Adrenal gland (tissue), 12 donors: ENCODE measurements around the gene MICB. TPM values are rescaled to one million over a fixed set of nuclear protein-coding genes. Genes with fewer than 3 reads are reported as not detected.
"Not testable (repeated sequence)": the region's sequence is repeated elsewhere in the genome, so short reads cannot be mapped to it uniquely, and the experiment has no call there.

ENCODE experiments used
- DNase-seq, 7 donors: peaks; one replicate each; pipeline ENCODE4 v3.0.0-alpha.2; 2019 to 2020
- H3K27ac ChIP-seq, 5 donors: fragments of 200-600 bp; sonication (generic) in 4 of 5; 1 replicate in 3 of 5; 2 replicates in 2 of 5; pipeline versions ENCODE4 v1.5.1 to v1.8.0; 2016 to 2020; ENCODE audit warnings: mild to moderate bottlenecking in 1 of 5
- H3K27me3 ChIP-seq: fragments of 200-600 bp; 2 replicates; pipeline ENCODE4 v1.8.0; 2021
- H3K36me3 ChIP-seq, 2 donors: fragments of 200-600 bp; replicated peaks in 1 of 2; 1 replicate in 1 of 2; 2 replicates in 1 of 2; pipeline versions ENCODE4 v1.5.1 to v1.8.0; 2018 to 2022
- H3K4me1 ChIP-seq, 2 donors: fragments of 200-600 bp; replicated peaks in 1 of 2; 1 replicate in 1 of 2; 2 replicates in 1 of 2; pipeline versions ENCODE4 v1.5.1 to v1.8.0; 2018 to 2021
- H3K4me3 ChIP-seq, 4 donors: fragments of 200-600 bp; sonication (generic) in 3 of 4; one replicate each; pipeline ENCODE4 v1.5.1; 2016 to 2018
- H3K9me3 ChIP-seq, 3 donors: fragments of 200-600 bp; sonication (generic) in 1 of 3; replicated peaks in 1 of 3; 1 replicate in 2 of 3; 2 replicates in 1 of 3; pipeline versions ENCODE4 v1.5.1 to v1.8.0; 2016 to 2021
- POLR2A ChIP-seq, 2 donors: fragments of 450-650 bp; IDR thresholded peaks; one replicate each; pipeline ENCODE4 v1.6.1; 2017; ENCODE audit warnings: antibody characterized with exemption in 2 of 2, mild to moderate bottlenecking in 2 of 2, moderate library complexity in 1 of 2
- WGBS, 4 donors: extraction: QIAGEN DNeasy Blood & Tissue Kit in 2 of 4; methylation state at CpG; one replicate each; pipeline versions ENCODE4 v1.1.5 to v1.1.7; 2013 to 2017; 5-methylcytosine and 5-hydroxymethylcytosine counted together
- intact Hi-C, 2 donors: fragments of 100-400 bp; cut with DNase I; formaldehyde crosslinking; loops; one replicate each; pipeline versions ENCODE4 v1.14.1 to v1.15.0; 2022 to 2023
- polyA plus RNA-seq, 3 donors: library from polyadenylated mRNA; stranded (reverse); fragments of 200-250 nt in 2 of 3; fragments of 350-450 nt in 1 of 3; fragmentation: Illumina TruSeq in 1 of 3; extraction: RNeasy Lipid Tissue Mini Kit (QIAGEN cat#74804) in 1 of 3; gene quantifications; one replicate each; pipeline ENCODE4 v1.2.3, GENCODE V29; 2013 to 2014
- total RNA-seq, 9 donors: library from RNA; depleted of rRNA in 4 of 9; stranded (reverse); fragments of >200 nt in 4 of 9; fragments of 120-200 nt in 1 of 9; fragmentation: NEBNext Ultra II Directional in 1 of 9; extraction: Animal tissue kit (Norgen Biotek cat#: 25700) in 1 of 9; gene quantifications; one replicate each; pipeline versions ENCODE4 v1.1.0 to v1.2.4, GENCODE V29; 2013 to 2023
- TF ChIP-seq, protein P1 (sequence below), 6 experiments: fragments of 450-650 bp in 4 of 6; fragments of 200-600 bp in 2 of 6; sonication (generic) in 1 of 6; IDR thresholded peaks; 1 replicate in 5 of 6; 2 replicates in 1 of 6; pipeline versions ENCODE4 v1.5.1 to v1.8.0; 2016 to 2021; ENCODE audit warnings: antibody characterized with exemption in 6 of 6, mild to moderate bottlenecking in 2 of 6, moderate library complexity in 1 of 6
- donor health status: healthy with polysubstance abuse.
- donor health status: Bipolar disorder and iron deficiency.
- donor health status: DM: yes; HTN: yes; CAD: no.
- donor health status: DM: no; HTN: no; CAD: no.
- donor health status: DM: no; HTN: no; CAD: no.
- donor health status: DM: yes; HTN: yes; CAD: no.

Gene MICB
- total and polyA plus RNA-seq, 12 donors, result 0.57 to 3.3 (median 2.9) TPM

DNA sequence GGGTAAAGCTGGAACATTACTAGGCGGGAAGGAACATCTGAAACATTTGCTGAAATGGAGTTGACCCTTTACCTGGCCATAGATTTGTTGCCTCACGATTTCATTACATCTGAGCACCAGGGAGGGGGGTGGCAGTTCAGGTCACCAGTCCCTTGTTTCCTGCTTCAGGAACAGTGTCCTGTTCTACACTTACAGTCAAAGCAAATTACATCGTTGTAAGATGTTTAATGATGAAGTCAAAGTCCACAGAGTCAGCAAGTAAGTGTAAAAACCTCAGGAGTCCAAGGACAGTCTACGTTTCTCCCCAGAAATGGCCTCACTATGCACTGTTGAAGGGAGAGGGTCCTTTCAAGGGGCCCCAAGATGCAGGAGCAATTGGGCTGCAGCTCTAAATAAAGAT, 8.9 kb upstream of the MICB start:
- no peak for DNase-seq
- H3K27me3 ChIP-seq, result peaks cover 4% of the 10 kb centered on the region
- TF ChIP-seq, protein P1, sequence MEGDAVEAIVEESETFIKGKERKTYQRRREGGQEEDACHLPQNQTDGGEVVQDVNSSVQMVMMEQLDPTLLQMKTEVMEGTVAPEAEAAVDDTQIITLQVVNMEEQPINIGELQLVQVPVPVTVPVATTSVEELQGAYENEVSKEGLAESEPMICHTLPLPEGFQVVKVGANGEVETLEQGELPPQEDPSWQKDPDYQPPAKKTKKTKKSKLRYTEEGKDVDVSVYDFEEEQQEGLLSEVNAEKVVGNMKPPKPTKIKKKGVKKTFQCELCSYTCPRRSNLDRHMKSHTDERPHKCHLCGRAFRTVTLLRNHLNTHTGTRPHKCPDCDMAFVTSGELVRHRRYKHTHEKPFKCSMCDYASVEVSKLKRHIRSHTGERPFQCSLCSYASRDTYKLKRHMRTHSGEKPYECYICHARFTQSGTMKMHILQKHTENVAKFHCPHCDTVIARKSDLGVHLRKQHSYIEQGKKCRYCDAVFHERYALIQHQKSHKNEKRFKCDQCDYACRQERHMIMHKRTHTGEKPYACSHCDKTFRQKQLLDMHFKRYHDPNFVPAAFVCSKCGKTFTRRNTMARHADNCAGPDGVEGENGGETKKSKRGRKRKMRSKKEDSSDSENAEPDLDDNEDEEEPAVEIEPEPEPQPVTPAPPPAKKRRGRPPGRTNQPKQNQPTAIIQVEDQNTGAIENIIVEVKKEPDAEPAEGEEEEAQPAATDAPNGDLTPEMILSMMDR (IDR thresholded peaks at IDR 0.05), result no peak
- no peak for TF ChIP-seq POLR2A (IDR thresholded peaks at IDR 0.05)
- intact Hi-C loops, result no loop called here
- WGBS, 4 donors, result 52 to 75% (median 69%) methylated on average over 4 of the region's 4 CpGs
- no peaks in the 10 kb centered on the region for H3K36me3 ChIP-seq
- no peaks in the 10 kb centered on the region for H3K9me3 ChIP-seq
- H3K27ac ChIP-seq, result no peak overlapping the region
- H3K4me1 ChIP-seq, result no peaks in the 10 kb centered on the region
- no peak overlapping the region for H3K4me3 ChIP-seq

DNA sequence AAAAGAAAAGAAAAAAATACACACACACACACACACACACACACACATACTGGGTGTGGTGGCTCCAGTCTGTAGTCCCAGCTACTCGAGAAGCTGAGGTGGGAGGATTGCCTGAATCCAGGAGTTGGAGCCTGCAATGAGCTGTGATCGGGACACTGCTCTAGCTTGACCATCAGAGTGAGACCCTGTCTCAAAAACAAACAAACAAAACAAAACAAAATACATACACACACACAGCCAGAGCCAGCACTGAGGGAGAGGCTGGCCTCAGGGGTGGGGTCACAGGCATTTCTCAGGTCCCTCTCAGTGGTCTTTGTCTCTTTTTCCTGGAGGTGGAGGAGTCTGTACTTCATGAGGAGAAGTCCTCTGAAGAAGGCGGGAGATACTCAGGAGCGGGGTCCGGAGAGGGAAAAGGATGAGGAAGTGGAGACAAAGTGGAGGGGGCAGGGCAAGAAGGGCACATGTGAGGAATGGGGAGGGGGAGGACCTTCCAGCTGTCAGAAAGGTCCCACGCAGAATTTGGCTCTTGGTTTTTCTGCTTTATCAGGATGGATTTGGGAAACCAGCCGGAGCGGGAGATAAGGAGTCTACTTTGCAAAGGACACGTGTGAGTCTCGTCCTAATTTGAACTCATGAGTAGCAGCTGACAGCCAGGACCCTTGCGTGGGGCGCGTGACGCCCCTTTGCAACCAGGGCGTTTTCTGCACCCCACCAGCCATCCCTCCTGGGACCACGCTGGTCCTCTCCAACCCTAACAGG, 7.7 kb upstream of the MICB start:
- H3K4me1 ChIP-seq, result no peaks in the 10 kb centered on the region
- peaks cover 4% of the 10 kb centered on the region for H3K27me3 ChIP-seq
- TF ChIP-seq POLR2A (IDR thresholded peaks at IDR 0.05), result no peak
- TF ChIP-seq, protein P1 (IDR thresholded peaks at IDR 0.05), result no peak
- intact Hi-C loops, result loop anchor here in 1 of 2 donors (10.0 kb wide), 1 partner anchor 105 kb away; the partner anchor contains the start of gene NCR3
- no peaks in the 10 kb centered on the region for H3K9me3 ChIP-seq
- peak in 2 of 7 donors; percentile 21 to 22 for DNase-seq
- no peak overlapping the region for H3K4me3 ChIP-seq
- WGBS, 4 donors, result 46 to 66% (median 60%) methylated on average over 14 to 16 of the region's 16 CpGs
- no peak overlapping the region for H3K27ac ChIP-seq
- no peaks in the 10 kb centered on the region for H3K36me3 ChIP-seq

DNA sequence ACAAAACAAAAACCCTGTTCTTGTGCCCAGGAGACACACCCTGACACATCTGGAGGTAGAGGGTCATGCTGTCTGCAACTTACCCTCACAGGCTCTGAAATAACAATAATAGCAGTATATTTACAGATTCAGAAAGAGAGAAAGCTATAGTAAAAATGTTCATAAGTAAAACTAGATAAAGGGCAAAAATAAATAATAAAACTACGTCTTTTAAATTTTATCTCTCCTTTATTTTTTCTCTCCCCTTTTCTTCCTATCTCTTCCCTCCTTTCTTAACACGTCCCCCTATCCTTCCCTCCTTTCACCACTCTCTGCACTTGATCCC, 4.4 kb upstream of the MICB start:
- H3K4me3 ChIP-seq, result peak overlapping the region in 1 of 4 donors; percentile 69
- intact Hi-C loops, result loop anchor here in 1 of 2 donors (10.0 kb wide), 1 partner anchor 101 kb away; the partner anchor contains the start of gene NCR3
- H3K4me1 ChIP-seq, H3K36me3 ChIP-seq, H3K9me3 ChIP-seq, DNase-seq, H3K27me3 ChIP-seq, H3K27ac ChIP-seq: not testable (repeated sequence)
- 2 to 3% (median 2%) methylated on average over 2 of the region's 2 CpGs for WGBS, 4 donors

DNA sequence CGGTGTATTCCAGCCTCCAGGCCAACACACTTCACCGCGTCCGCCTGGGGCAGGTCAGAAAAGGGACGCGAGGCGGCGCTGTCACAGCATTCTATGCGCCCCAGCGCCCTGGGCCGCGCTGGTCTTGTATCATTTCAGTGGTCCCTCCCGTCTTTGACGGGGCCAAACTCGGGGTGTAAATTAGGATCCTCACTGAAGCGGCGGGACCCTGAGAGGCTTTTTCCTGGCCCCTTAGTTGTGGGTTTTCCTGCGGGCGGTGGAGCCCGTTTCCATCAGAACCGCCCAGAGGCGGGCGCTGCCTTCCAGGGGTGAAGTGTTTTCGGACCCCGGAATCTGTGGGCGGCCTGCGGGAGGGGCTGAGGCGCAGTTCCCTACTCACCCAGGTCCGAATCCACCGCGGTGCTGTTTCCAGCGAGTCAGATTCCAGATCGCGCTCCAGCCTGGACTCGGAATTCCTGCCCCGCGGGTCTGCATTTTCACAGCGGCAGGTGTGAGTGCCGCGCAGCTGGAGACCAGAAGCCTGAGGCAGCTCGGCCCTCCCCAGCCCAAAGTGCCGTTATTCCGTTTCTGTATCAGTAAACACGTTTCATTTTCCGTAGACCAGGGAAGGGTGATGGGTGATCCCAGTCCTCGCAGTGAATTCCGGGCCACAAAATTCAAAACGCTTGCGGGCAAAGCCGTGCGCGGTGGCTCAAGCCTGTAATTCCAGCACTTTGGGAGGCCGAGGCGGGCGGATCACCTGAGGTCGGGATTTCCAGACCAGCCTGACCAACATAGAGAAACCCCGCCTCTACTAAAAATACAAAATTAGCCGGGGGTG, 3.9 kb upstream of the MICB start:
- peaks cover 0 to 9% of the 10 kb centered on the region in 2 donors for H3K4me1 ChIP-seq
- peak overlapping the region in 2 of 4 donors; percentile 34 to 69 for H3K4me3 ChIP-seq
- WGBS, 4 donors, result 0 to 1% (median 1%) methylated on average over 16 to 58 of the region's 58 CpGs
- H3K36me3 ChIP-seq, result no peaks in the 10 kb centered on the region
- peak overlapping the region in 3 of 5 donors; percentile 5 to 89 (median 51) for H3K27ac ChIP-seq
- H3K27me3 ChIP-seq, result peaks cover 4% of the 10 kb centered on the region
- peak; percentile 56 to 90 (median 82) for DNase-seq
- TF ChIP-seq, protein P1 (IDR thresholded peaks at IDR 0.05), result peak; percentile 45 to 85 (median 75)
- TF ChIP-seq POLR2A (IDR thresholded peaks at IDR 0.05), result no peak
- intact Hi-C loops, result loop anchor here in 1 of 2 donors (10.0 kb wide), 1 partner anchor 101 kb away; the partner anchor contains the start of gene NCR3
- H3K9me3 ChIP-seq, result no peaks in the 10 kb centered on the region
